DOHH2 (cell line): Measurements from ENCODE around the gene CES4A.

Experiments used
- CTCF ChIP-seq: fragments of 200-600 bp; sonication (generic); IDR thresholded peaks from one replicate; pipeline ENCODE4 v1.5.1; 2014; ENCODE audit warnings: antibody characterized with exemption, mild to moderate bottlenecking, low read depth, low read length; ENCODE audit not compliant: poor library complexity, severe bottlenecking
- EZH2phosphoT487 ChIP-seq: fragments of 200-600 bp; sonication (generic); IDR thresholded peaks from 2 replicates; pipeline ENCODE4 v1.6.1; 2017; ENCODE audit warnings: borderline replicate concordance, mild to moderate bottlenecking, antibody characterized with exemption, low read length, moderate library complexity, mixed read lengths

GRCh38 chr16:66948837-66949225, 39.6 kb upstream of the CES4A start:
- TF ChIP-seq CTCF = no peak
- TF ChIP-seq EZH2phosphoT487 = peak; percentile 96
